Thyroid gland (tissue), 4 donors: ENCODE data around the gene PRKCH.

Experiments used
- POLR2A ChIP-seq, 2 donors: fragments of 450-650 bp; IDR thresholded peaks; one replicate each; pipeline ENCODE4 v1.6.1; 2017; ENCODE audit warnings: antibody characterized with exemption in 2 of 2, mild to moderate bottlenecking in 2 of 2, moderate library complexity in 1 of 2
- TF ChIP-seq, protein P1 (sequence below), 6 experiments: fragments of 200-600 bp in 3 of 6; fragments of 450-650 bp in 3 of 6; sonication (generic) in 3 of 6; IDR thresholded peaks; one replicate each; pipeline ENCODE4 v1.5.1; 2016 to 2019; ENCODE audit warnings: antibody characterized with exemption in 6 of 6, mild to moderate bottlenecking in 2 of 6, inconsistent platforms in 1 of 6, moderate library complexity in 1 of 6

- TF ChIP-seq POLR2A (IDR thresholded peaks at IDR 0.05), result no peak
- TF ChIP-seq, protein P1, sequence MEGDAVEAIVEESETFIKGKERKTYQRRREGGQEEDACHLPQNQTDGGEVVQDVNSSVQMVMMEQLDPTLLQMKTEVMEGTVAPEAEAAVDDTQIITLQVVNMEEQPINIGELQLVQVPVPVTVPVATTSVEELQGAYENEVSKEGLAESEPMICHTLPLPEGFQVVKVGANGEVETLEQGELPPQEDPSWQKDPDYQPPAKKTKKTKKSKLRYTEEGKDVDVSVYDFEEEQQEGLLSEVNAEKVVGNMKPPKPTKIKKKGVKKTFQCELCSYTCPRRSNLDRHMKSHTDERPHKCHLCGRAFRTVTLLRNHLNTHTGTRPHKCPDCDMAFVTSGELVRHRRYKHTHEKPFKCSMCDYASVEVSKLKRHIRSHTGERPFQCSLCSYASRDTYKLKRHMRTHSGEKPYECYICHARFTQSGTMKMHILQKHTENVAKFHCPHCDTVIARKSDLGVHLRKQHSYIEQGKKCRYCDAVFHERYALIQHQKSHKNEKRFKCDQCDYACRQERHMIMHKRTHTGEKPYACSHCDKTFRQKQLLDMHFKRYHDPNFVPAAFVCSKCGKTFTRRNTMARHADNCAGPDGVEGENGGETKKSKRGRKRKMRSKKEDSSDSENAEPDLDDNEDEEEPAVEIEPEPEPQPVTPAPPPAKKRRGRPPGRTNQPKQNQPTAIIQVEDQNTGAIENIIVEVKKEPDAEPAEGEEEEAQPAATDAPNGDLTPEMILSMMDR (IDR thresholded peaks at IDR 0.05), result no peak
Observed at GRCh38 chr14:61428261-61428660, 106.9 kb downstream of the PRKCH start.
